T-helper 2 cell treated with Interferon-gamma antibody and Interleukin-4, amounts not matched to agents 5 μg/mL and 100 μg/mL, for 36 hours (primary cell): ENCODE measurements around the gene MAPRE3.
"Not testable (repeated sequence)": the region's sequence is repeated elsewhere in the genome, so short reads cannot be mapped to it uniquely, and the experiment has no call there.

Experiments used
- DNase-seq: peaks from one replicate; pipeline ENCODE4 v3.0.0; 2021; ENCODE audit warnings: low spot score
- H3K27ac Mint-ChIP-seq: one replicate; pipeline ENCODE4 v1.8.0; 2021; ENCODE audit warnings: mild to moderate bottlenecking, mixed read lengths
- H3K27me3 Mint-ChIP-seq: one replicate; pipeline ENCODE4 v1.8.0; 2021; ENCODE audit warnings: low read depth, mixed read lengths
- H3K36me3 Mint-ChIP-seq: one replicate; pipeline ENCODE4 v1.8.0; 2021; ENCODE audit warnings: low read depth, mixed read lengths
- H3K4me1 Mint-ChIP-seq: one replicate; pipeline ENCODE4 v1.8.0; 2021; ENCODE audit warnings: low read depth, mixed read lengths
- H3K4me3 Mint-ChIP-seq: one replicate; pipeline ENCODE4 v1.8.0; 2022; ENCODE audit warnings: mild to moderate bottlenecking, moderate library complexity, mixed read lengths
- H3K9me3 Mint-ChIP-seq: one replicate; pipeline ENCODE4 v1.8.0; 2021; ENCODE audit warnings: mixed read lengths

The MAPRE3 gene

DNA sequence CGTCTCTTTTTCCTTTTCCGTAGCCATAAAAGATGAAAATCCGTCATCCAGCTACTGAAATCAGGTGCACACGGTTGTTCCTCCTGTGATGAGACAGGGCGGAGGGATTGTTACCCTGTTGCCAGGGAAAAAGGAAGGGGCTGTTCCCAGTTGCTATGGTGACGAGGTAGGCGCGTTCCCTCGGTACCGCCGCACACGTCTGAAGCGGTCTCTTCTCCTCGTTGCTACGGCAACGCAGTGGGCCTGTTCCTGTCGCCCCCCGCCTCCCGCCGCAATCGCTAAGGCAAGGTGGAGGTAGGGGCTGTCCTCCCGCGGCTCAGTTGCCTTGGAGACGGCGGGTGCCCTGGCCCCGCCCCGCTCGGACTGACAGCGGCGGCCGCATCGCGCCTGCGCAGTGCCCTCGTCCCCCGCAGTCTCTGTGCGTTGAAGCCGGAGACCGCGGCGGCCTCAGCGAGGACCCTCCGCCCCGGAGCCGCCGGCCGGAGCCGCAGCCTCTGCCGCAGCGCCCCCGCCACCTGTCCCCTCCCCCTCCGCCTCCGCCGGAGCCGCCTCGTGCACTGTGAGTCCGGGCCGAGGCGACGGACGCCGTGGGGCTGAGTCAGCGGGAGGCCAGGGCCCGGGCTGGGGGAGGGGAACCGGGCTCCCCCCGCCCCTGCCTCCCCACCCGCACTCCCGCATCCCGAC, at the start of gene MAPRE3:
Gene MAPRE3, plus strand, starts transcription at position 394 of the 684 bp plus-strand sequence. CDS start 51,582 bp downstream, outside the sequence.
- Mint-ChIP-seq H3K27me3 (peaks cover 47% of the 10 kb centered on the region), H3K9me3 (no peaks in the 10 kb centered on the region), H3K4me1 (peaks cover 14% of the 10 kb centered on the region), H3K27ac (peak within 1 kb of the TSS; percentile 51), H3K36me3 (no peaks in the 10 kb centered on the region), H3K4me3 (peak within 1 kb of the TSS; percentile 84)
- DNase-seq: peak; percentile 80

DNA sequence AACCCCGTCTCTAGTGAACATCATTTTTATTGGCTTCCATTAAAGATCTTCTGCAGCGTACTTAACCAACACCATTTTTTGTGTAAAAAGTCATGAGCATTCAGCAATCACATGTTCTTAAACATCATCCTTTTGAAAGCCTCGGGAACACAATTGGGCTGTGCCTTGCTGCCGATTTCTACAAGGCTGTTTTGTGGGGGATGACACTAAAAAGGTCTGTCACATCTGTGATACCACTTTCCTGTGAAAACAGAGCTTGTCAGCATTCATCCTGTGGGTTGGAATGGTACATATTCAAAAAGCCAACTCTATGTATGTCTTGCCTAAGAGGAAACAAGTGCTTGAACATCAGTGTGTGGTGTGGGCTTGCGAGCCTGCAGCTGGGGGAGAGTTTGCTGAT, 49.1 kb upstream of the MAPRE3 start:
- Mint-ChIP-seq H3K4me1 (peaks cover 1% of the 10 kb centered on the region), H3K27me3 (peaks cover 20% of the 10 kb centered on the region), H3K9me3 (no peaks in the 10 kb centered on the region), H3K27ac (no peak overlapping the region), H3K36me3 (no peaks in the 10 kb centered on the region), H3K4me3 (no peak overlapping the region)
- DNase-seq: no peak

DNA sequence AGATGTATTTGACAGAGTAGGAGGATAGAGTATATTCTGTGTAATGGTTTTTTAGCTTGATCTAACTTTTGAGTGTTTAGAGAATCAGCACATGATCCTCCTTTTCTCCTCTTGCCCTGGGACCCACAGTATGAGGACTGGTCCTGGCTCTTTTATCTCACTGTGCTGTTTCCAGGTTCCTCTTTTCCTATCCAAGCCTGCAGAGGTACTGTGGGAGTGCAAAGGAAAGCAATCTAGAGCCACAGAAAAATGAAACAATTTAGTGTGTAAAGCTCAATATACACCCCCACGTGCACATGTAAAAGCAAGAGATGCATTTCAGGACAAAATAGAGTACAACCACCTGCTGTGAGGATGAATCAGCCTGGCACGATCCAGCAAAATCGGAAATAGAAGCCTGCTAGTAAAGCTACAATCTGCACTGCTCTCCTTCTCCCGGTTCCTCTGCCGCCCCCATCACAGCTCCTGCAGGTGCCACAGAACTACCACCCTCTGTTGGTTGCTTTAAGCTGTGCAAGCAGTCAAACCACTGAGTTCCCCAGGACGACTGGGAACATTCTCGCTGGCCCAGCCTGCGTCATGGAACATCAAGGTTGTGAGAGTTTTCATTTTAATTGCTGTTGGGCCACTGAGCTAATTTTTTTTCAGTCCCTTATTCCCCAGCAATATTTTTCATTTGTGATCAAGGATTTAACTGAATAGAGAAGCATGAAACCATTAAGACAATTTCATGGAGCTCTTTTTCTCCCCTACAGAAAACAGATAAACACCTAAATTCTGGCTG, 47.8 kb upstream of the MAPRE3 start:
- Mint-ChIP-seq H3K9me3 (no peaks in the 10 kb centered on the region), H3K4me1 (peaks cover 1% of the 10 kb centered on the region), H3K36me3 (no peaks in the 10 kb centered on the region), H3K4me3 (no peak overlapping the region), H3K27ac (no peak overlapping the region), H3K27me3 (peaks cover 20% of the 10 kb centered on the region)
- peak; percentile 6 for DNase-seq

- H3K36me3 Mint-ChIP-seq, H3K4me3 Mint-ChIP-seq, H3K9me3 Mint-ChIP-seq, H3K27ac Mint-ChIP-seq, DNase-seq, H3K4me1 Mint-ChIP-seq: not testable (repeated sequence)
- peaks cover 20% of the 10 kb centered on the region for H3K27me3 Mint-ChIP-seq
Observed at GRCh38 chr2:26923189-26923466, 47.3 kb upstream of the MAPRE3 start.

DNA sequence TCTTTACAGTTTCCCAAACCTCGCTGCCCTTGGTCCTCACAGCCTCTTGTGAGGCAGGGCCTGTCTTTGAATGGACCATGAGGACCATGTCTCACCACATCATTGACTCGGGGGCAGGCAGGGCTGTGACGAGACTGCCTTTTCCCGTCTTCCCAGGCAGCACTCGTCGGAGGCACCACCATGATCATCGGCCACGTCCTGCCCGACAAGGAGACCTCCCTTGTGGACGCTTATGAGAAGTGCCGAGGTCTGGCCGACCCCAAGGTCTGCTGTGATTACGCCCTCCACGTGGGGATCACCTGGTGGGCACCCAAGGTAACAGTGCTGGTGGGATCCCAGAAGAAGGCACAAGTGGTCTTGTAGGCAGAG, 45.7 kb upstream of the MAPRE3 start:
- Mint-ChIP-seq H3K9me3 (no peaks in the 10 kb centered on the region), H3K4me1 (peaks cover 1% of the 10 kb centered on the region), H3K27me3 (peaks cover 20% of the 10 kb centered on the region), H3K4me3 (no peak overlapping the region), H3K27ac (no peak overlapping the region), H3K36me3 (no peaks in the 10 kb centered on the region)
- no peak for DNase-seq

- H3K36me3 Mint-ChIP-seq: no peaks in the 10 kb centered on the region
- H3K27ac Mint-ChIP-seq: no peak overlapping the region
- H3K27me3 Mint-ChIP-seq: peaks cover 20% of the 10 kb centered on the region
- DNase-seq: no peak
- H3K9me3 Mint-ChIP-seq: no peaks in the 10 kb centered on the region
- no peak overlapping the region for H3K4me3 Mint-ChIP-seq
- H3K4me1 Mint-ChIP-seq: peaks cover 1% of the 10 kb centered on the region
Observed at GRCh38 chr2:26925100-26925791, 45.2 kb upstream of the MAPRE3 start.

GRCh38 chr2:26927221-26927620, 43.2 kb upstream of the MAPRE3 start:
- no peak overlapping the region for H3K4me3 Mint-ChIP-seq
- H3K27ac Mint-ChIP-seq: no peak overlapping the region
- peaks cover 16% of the 10 kb centered on the region for H3K27me3 Mint-ChIP-seq

GRCh38 chr2:26932974-26933373, 37.5 kb upstream of the MAPRE3 start:
- Mint-ChIP-seq H3K4me1 (no peaks in the 10 kb centered on the region), H3K9me3 (no peaks in the 10 kb centered on the region)

More at GRCh38 chr2:26927221-26927620, 43.2 kb upstream of the MAPRE3 start:
- Mint-ChIP-seq H3K4me1 (peaks cover 1% of the 10 kb centered on the region), H3K36me3 (no peaks in the 10 kb centered on the region), H3K9me3 (no peaks in the 10 kb centered on the region)
- DNase-seq: no peak

GRCh38 chr2:26933431-26934334, 36.8 kb upstream of the MAPRE3 start:
- no peaks in the 10 kb centered on the region for H3K27me3 Mint-ChIP-seq
- no peaks in the 10 kb centered on the region for H3K36me3 Mint-ChIP-seq
- DNase-seq: no peak
- H3K9me3 Mint-ChIP-seq: no peaks in the 10 kb centered on the region
- H3K27ac Mint-ChIP-seq: no peak overlapping the region
- no peak overlapping the region for H3K4me3 Mint-ChIP-seq
- H3K4me1 Mint-ChIP-seq: no peaks in the 10 kb centered on the region

More at GRCh38 chr2:26932974-26933373, 37.5 kb upstream of the MAPRE3 start:
- no peaks in the 10 kb centered on the region for H3K36me3 Mint-ChIP-seq
- H3K27ac Mint-ChIP-seq: no peak overlapping the region
- no peak overlapping the region for H3K4me3 Mint-ChIP-seq
- DNase-seq: no peak
- H3K27me3 Mint-ChIP-seq: no peaks in the 10 kb centered on the region

DNA sequence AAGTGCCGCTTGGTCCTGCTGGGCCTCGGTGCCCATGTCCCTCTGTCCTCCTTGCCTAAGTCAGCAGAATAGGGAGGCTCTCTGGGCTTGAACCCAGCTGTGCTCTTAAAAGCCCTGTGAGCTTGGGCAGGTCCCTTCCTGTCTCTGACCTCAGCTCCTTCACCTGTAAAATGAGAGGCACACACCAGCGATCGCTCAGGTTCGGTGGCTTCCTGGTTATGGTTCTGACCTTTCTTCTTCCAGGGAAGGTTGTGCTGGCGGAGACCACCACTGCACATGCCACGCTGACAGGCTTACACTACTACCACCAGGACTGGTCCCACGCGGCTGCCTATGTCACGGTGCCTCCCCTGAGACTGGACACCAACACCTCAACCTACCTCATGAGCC, 36.1 kb upstream of the MAPRE3 start:
- no peak for DNase-seq
- Mint-ChIP-seq H3K4me3 (no peak overlapping the region), H3K27ac (no peak overlapping the region)

GRCh38 chr2:26934985-26935384, 35.5 kb upstream of the MAPRE3 start:
- no peak for DNase-seq
- Mint-ChIP-seq H3K36me3 (no peaks in the 10 kb centered on the region), H3K9me3 (no peaks in the 10 kb centered on the region), H3K27me3 (no peaks in the 10 kb centered on the region), H3K27ac (no peak overlapping the region), H3K4me3 (no peak overlapping the region), H3K4me1 (no peaks in the 10 kb centered on the region)

More for the DNA sequence above, 36.1 kb upstream of the MAPRE3 start:
- Mint-ChIP-seq H3K36me3 (no peaks in the 10 kb centered on the region), H3K27me3 (no peaks in the 10 kb centered on the region), H3K4me1 (no peaks in the 10 kb centered on the region), H3K9me3 (no peaks in the 10 kb centered on the region)

DNA sequence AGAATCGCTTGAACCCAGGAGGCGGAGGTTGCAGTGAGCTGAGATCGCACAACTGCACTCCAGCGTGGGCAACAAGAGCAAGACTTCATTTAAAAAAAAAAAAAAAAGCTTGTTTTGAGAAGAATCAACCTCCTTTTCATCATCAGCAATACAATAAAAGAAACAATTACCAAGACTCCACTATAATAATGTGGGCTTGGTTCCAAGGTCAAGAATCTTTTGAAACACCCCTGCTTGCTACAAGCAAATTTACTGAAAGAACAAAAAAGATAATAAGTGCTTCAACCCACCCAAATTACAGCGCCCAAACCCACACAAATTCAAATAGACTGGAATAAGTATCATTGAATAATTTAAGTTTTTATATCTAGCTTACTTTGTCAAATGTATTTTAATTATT, 33.6 kb upstream of the MAPRE3 start:
- Mint-ChIP-seq H3K27me3 (no peaks in the 10 kb centered on the region), H3K4me1 (no peaks in the 10 kb centered on the region), H3K36me3 (no peaks in the 10 kb centered on the region), H3K9me3 (no peaks in the 10 kb centered on the region), H3K4me3 (no peak overlapping the region), H3K27ac (no peak overlapping the region)
- no peak for DNase-seq

- peaks cover 5% of the 10 kb centered on the region for H3K27me3 Mint-ChIP-seq
Observed at GRCh38 chr2:26938399-26939118, 31.9 kb upstream of the MAPRE3 start.

More at GRCh38 chr2:26938399-26939118, 31.9 kb upstream of the MAPRE3 start:
- Mint-ChIP-seq H3K36me3 (no peaks in the 10 kb centered on the region), H3K9me3 (no peaks in the 10 kb centered on the region), H3K4me3 (no peak overlapping the region), H3K4me1 (peaks cover 2% of the 10 kb centered on the region), H3K27ac (no peak overlapping the region)
- DNase-seq: no peak
